DND-41 (cell line): ENCODE results near the gene TRPM1.

Experiments
- EZH2 ChIP-seq: IDR thresholded peaks from 3 replicates; pipeline ENCODE4 v1.6.1; 2012; ENCODE audit warnings: borderline replicate concordance, low read depth, mild to moderate bottlenecking, moderate library complexity, low read length, inconsistent platforms; ENCODE audit not compliant: severe bottlenecking
- TF ChIP-seq, protein P1 (sequence below): IDR thresholded peaks from 2 replicates; pipeline ENCODE4 v1.5.1; 2012; ENCODE audit warnings: borderline replicate concordance, low read length, moderate library complexity, mild to moderate bottlenecking; ENCODE audit not compliant: poor library complexity, severe bottlenecking; ENCODE audit errors: extremely low read depth

DNA sequence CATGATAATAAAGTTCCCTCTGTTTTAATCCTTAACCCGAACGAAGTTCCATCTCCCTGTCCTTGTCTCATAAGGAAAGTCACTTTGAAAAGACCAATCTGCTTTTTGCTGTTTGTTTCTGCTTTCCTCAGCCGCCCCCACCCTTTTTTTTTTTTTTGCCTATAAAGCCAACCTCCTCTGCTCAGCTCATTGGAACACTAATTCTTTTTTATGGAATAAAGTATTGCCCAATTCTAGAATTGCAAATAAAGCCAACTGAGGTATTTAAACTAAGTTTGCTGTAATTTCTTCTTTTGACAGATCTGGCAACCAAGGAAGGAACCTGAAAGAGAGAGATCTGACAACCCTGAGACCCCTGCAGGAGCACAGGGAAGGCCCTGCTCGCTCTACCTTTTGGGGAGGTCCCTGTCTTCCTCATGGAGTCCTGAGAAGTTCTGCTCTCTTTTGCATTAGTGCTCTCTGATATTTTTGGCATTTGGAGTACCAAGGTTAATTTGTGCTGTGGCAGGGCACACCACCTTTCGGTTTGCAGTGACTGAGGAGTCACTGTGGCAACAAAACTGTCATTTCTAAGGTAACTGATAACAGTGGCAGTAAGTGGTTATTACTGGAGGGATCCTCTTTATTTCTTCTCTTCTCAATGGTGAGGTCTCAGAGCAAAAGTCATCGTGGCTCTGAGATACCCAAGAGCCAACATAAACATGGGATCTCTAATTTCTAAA is 35.2 kb upstream of the TRPM1 start:
- TF ChIP-seq, protein P1, sequence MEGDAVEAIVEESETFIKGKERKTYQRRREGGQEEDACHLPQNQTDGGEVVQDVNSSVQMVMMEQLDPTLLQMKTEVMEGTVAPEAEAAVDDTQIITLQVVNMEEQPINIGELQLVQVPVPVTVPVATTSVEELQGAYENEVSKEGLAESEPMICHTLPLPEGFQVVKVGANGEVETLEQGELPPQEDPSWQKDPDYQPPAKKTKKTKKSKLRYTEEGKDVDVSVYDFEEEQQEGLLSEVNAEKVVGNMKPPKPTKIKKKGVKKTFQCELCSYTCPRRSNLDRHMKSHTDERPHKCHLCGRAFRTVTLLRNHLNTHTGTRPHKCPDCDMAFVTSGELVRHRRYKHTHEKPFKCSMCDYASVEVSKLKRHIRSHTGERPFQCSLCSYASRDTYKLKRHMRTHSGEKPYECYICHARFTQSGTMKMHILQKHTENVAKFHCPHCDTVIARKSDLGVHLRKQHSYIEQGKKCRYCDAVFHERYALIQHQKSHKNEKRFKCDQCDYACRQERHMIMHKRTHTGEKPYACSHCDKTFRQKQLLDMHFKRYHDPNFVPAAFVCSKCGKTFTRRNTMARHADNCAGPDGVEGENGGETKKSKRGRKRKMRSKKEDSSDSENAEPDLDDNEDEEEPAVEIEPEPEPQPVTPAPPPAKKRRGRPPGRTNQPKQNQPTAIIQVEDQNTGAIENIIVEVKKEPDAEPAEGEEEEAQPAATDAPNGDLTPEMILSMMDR = no peak
- TF ChIP-seq EZH2 = no peak
